H1 (cell line): ENCODE measurements around the gene DYRK2. TPM values are rescaled to one million over a fixed set of nuclear protein-coding genes. Genes with fewer than 3 reads are reported as not detected.

Source experiments
- ATF2 ChIP-seq: IDR thresholded peaks from 2 replicates; pipeline ENCODE4 v1.6.1; 2012; ENCODE audit warnings: low read length, inconsistent platforms
- EP300 ChIP-seq, 2 experiments: IDR thresholded peaks; 1 replicate in 1 of 2; 2 replicates in 1 of 2; pipeline ENCODE4 v1.6.1; 2011 to 2012; ENCODE audit warnings: low read depth in 2 of 2, low read length in 2 of 2, mild to moderate bottlenecking in 2 of 2, borderline replicate concordance in 1 of 2, inconsistent platforms in 1 of 2, moderate library complexity in 1 of 2
- NANOG ChIP-seq: IDR thresholded peaks from 2 replicates; pipeline ENCODE4 v1.6.1; 2011; ENCODE audit warnings: low read length, low read depth, mild to moderate bottlenecking, inconsistent platforms; ENCODE audit not compliant: insufficient read depth, poor library complexity, severe bottlenecking
- PHF8 ChIP-seq: fragments of 200-600 bp; sonication (generic); conservative IDR thresholded peaks from 2 replicates; pipeline ENCODE4 v1.7.1; 2012; ENCODE audit warnings: low read depth, mild to moderate bottlenecking, inconsistent platforms, low read length, moderate library complexity
- RXRA ChIP-seq: IDR thresholded peaks from 2 replicates; pipeline ENCODE4 v1.6.1; 2011; ENCODE audit warnings: low read depth, mild to moderate bottlenecking, low read length, moderate library complexity; ENCODE audit not compliant: insufficient read depth
- SRF ChIP-seq: IDR thresholded peaks from 2 replicates; pipeline ENCODE4 v1.6.1; 2011; ENCODE audit warnings: mild to moderate bottlenecking, low read depth, low read length, moderate library complexity
- ZNF274 ChIP-seq: IDR thresholded peaks from 2 replicates; pipeline ENCODE4 v1.7.0; 2012; ENCODE audit warnings: low read length, borderline replicate concordance; ENCODE audit errors: extremely low read depth
- polyA plus RNA-seq, 7 experiments: library from polyadenylated mRNA; depleted of rRNA in 3 of 7; stranded (reverse) in 5 of 7; unstranded in 2 of 7; fragments of >200 nt in 5 of 7; fragments of 200-250 nt in 2 of 7; gene quantifications; 1 replicate in 5 of 7; 2 replicates in 1 of 7; 4 replicates in 1 of 7; pipeline versions ENCODE4 v1.2.1 to v1.2.3, GENCODE V29; 2011 to 2013; ENCODE audit warnings: missing spikeins in 2 of 7, mixed read lengths in 2 of 7
- total RNA-seq: library from RNA; stranded (reverse); fragmentation: NEBNext Ultra II Directional; extraction: Animal tissue kit (Norgen Biotek cat#: 25700); gene quantifications from 2 replicates; pipeline ENCODE4 v1.2.1, GENCODE V29; 2021
- TF ChIP-seq, protein P1 (sequence below): IDR thresholded peaks from 2 replicates; pipeline ENCODE4 v1.6.1; 2011; ENCODE audit warnings: low read length, improper control_type of control experiment

The DYRK2 gene
- total and polyA plus RNA-seq, 2 of the 8 experiments (the other 6 are each of a cell fraction or from before 2014, with no cell fraction given), result 11.2 to 31.6 TPM

DNA sequence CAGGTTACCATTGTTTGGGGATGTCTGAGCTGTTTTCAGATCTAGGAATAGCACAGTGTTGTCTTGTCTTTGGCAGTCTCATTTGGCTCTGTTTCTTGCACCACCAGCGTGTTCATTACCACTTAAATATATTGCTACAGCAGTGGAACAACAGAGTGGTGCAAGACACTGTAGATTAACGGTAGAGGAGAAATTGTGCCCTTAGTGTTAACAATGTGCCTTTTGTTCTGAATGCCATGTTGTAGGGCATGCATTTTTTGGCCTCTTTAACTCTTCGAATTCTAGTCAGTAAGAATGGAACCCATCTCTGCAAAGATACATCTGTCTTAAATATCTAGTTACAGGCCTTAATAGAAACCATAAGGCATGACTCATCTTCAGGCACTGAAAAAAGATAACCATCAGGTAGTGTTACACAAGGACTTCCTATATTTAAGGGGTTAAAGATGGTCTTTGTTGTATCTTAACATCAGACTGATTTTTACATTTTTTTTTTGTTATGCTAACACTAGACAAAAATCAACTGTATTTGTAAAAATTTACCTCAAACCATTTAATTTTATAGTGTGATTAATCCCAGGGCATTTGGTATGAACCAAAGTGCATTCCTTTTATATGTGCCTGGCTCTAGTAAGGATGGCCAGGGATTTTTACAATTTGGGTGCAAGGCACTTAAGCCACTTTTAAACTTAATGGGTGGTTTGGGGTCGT is 12.9 kb downstream of the DYRK2 start (continued):
- TF ChIP-seq RXRA (no peak), ZNF274 (no peak), SRF (no peak), ATF2 (no peak), PHF8 (no peak), NANOG (no peak), EP300 (IDR thresholded peaks at IDR 0.05; ENCODE audit: borderline replicate concordance in 1 of 2, low read depth in 2 of 2, low read length in 2 of 2) (no peak)
- TF ChIP-seq, protein P1, sequence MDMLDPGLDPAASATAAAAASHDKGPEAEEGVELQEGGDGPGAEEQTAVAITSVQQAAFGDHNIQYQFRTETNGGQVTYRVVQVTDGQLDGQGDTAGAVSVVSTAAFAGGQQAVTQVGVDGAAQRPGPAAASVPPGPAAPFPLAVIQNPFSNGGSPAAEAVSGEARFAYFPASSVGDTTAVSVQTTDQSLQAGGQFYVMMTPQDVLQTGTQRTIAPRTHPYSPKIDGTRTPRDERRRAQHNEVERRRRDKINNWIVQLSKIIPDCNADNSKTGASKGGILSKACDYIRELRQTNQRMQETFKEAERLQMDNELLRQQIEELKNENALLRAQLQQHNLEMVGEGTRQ, result no peak
- TF ChIP-seq, all 59 proteins: peak for 0
